Measurements from ENCODE around the gene MYO1D. TPM values are rescaled to one million over a fixed set of nuclear protein-coding genes. Genes with fewer than 3 reads are reported as not detected.

Gene MYO1D
- total RNA-seq, 1 donor from 2014 or later, result 27.7 TPM

DNA sequence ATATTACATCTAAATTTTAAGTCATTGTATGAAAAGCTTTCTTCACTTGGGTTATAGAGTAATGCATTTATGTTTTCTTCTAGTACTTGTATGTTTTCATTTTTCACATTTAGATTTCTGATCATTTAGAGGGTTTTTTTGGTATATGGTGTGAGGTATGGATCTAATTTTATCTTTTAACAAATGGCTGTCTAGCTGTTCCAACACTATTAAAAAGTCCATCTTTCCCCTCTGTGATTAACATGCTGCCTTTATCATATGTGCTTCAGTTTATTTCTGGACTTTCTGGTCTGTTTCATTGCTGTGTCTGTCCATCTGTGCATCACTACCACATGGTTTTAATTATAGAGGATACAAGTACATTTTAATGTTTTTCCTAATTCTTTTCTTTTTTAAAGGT lies 163.8 kb downstream of the MYO1D start:
- POLR2A ChIA-PET, result interaction anchor here (0.6 kb wide), 1 partner anchor 156 kb away, joined by 4 read pairs; no protein-coding TSS in a partner anchor
- no peak for DNase-seq
- ATAC-seq (ENCODE audit: low read depth), result no peak
- Mint-ChIP-seq H3K4me3 (no peak overlapping the region), H3K9me3 (no peaks in the 10 kb centered on the region), H3K4me1 (no peaks in the 10 kb centered on the region), H3K27ac (no peak overlapping the region), H3K36me3 (ENCODE audit: low read depth) (peaks cover 27% of the 10 kb centered on the region), H3K27me3 (no peaks in the 10 kb centered on the region)
- intact Hi-C loops (cut with micrococcal nuclease), result no loop called here
- TF ChIP-seq, protein P1, sequence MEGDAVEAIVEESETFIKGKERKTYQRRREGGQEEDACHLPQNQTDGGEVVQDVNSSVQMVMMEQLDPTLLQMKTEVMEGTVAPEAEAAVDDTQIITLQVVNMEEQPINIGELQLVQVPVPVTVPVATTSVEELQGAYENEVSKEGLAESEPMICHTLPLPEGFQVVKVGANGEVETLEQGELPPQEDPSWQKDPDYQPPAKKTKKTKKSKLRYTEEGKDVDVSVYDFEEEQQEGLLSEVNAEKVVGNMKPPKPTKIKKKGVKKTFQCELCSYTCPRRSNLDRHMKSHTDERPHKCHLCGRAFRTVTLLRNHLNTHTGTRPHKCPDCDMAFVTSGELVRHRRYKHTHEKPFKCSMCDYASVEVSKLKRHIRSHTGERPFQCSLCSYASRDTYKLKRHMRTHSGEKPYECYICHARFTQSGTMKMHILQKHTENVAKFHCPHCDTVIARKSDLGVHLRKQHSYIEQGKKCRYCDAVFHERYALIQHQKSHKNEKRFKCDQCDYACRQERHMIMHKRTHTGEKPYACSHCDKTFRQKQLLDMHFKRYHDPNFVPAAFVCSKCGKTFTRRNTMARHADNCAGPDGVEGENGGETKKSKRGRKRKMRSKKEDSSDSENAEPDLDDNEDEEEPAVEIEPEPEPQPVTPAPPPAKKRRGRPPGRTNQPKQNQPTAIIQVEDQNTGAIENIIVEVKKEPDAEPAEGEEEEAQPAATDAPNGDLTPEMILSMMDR (IDR thresholded peaks at IDR 0.05), result no peak
- CTCF ChIA-PET, result interaction anchor here (1.2 kb wide), 1 partner anchor 164 kb away, joined by 3 read pairs; no protein-coding TSS in a partner anchor

DNA sequence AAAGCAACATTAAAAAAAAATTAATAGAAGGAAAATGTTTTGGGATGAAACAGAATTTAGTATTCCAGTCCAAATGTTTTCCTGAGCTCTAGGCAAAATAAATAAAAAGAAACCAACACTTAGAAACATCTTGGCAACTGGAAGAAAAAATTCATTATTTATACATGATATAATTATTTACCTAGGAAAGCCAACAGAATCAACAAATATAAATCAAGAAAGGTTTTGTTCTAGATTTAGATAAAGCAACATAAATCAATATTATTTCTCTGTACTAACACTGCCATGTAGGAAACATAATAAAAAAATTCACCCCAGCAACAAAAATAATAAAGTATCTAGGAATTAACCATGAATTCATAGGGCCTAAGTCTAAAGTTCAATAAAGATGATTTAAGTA lies 167.4 kb downstream of the MYO1D start:
- Mint-ChIP-seq H3K27me3 (no peaks in the 10 kb centered on the region), H3K27ac (no peak overlapping the region), H3K4me1 (no peaks in the 10 kb centered on the region), H3K36me3 (ENCODE audit: low read depth) (peaks cover 20% of the 10 kb centered on the region), H3K9me3 (no peaks in the 10 kb centered on the region), H3K4me3 (no peak overlapping the region)
- ChIA-PET POLR2A (no interaction called here), CTCF (no interaction called here)
- ATAC-seq (ENCODE audit: low read depth) (no peak), DNase-seq (no peak)
- TF ChIP-seq, protein P1 (IDR thresholded peaks at IDR 0.05), result no peak
- intact Hi-C loops (cut with micrococcal nuclease), result no loop called here

DNA sequence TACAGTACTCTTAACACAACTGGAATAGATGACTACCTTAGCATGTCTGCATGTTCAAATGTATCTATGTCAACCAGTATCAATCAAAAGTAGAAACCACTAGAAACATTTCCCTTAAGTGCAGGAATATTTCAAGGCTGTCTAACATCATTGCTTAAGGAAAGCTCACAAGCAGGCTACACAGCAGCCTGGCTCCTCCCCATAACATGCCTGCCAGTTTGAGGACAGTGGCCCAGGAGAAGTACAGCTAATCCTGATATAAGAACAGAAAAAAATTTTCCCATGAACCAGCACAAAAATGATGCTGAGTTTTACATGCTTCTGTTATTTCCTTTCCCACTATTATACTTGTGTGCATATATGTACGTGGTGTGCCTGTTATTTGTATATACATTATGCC lies 175.1 kb downstream of the MYO1D start:
- intact Hi-C loops (cut with micrococcal nuclease), result no loop called here
- DNase-seq (no peak), ATAC-seq (ENCODE audit: low read depth) (no peak)
- TF ChIP-seq, protein P1 (IDR thresholded peaks at IDR 0.05), result no peak
- POLR2A ChIA-PET, result no interaction called here
- H3K27me3 Mint-ChIP-seq, result no peaks in the 10 kb centered on the region
- no peak overlapping the region for H3K27ac Mint-ChIP-seq
- H3K9me3 Mint-ChIP-seq, result no peaks in the 10 kb centered on the region
- CTCF ChIA-PET, result no interaction called here
- no peaks in the 10 kb centered on the region for H3K4me1 Mint-ChIP-seq
- H3K36me3 Mint-ChIP-seq (ENCODE audit: low read depth), result no peaks in the 10 kb centered on the region
- H3K4me3 Mint-ChIP-seq, result no peak overlapping the region

DNA sequence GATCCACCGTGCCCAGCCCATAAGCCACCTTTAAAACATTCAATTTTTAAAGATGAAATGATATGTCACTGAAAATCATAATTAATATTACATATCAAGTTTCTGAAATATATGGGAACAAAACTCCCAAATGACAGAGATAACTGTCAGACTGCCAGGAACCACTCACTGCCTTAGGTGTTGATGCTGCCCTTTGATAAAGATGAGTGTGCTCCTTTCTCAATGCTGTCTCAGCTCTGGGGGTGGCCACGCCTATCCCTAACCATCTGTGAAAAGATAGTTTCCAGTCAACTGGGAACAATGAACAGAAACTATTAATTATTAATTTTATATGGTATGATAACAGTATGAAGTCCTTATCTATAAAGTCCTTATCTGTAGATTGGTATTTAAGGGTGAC lies 177.7 kb downstream of the MYO1D start:
- ATAC-seq (ENCODE audit: low read depth) (no peak), DNase-seq (no peak)
- Mint-ChIP-seq H3K4me1 (no peaks in the 10 kb centered on the region), H3K27ac (no peak overlapping the region), H3K27me3 (no peaks in the 10 kb centered on the region), H3K4me3 (no peak overlapping the region), H3K36me3 (ENCODE audit: low read depth) (no peaks in the 10 kb centered on the region), H3K9me3 (no peaks in the 10 kb centered on the region)
- TF ChIP-seq, protein P1 (IDR thresholded peaks at IDR 0.05), result no peak
- ChIA-PET POLR2A (no interaction called here), CTCF (no interaction called here)
- intact Hi-C loops (cut with micrococcal nuclease), result no loop called here

DNA sequence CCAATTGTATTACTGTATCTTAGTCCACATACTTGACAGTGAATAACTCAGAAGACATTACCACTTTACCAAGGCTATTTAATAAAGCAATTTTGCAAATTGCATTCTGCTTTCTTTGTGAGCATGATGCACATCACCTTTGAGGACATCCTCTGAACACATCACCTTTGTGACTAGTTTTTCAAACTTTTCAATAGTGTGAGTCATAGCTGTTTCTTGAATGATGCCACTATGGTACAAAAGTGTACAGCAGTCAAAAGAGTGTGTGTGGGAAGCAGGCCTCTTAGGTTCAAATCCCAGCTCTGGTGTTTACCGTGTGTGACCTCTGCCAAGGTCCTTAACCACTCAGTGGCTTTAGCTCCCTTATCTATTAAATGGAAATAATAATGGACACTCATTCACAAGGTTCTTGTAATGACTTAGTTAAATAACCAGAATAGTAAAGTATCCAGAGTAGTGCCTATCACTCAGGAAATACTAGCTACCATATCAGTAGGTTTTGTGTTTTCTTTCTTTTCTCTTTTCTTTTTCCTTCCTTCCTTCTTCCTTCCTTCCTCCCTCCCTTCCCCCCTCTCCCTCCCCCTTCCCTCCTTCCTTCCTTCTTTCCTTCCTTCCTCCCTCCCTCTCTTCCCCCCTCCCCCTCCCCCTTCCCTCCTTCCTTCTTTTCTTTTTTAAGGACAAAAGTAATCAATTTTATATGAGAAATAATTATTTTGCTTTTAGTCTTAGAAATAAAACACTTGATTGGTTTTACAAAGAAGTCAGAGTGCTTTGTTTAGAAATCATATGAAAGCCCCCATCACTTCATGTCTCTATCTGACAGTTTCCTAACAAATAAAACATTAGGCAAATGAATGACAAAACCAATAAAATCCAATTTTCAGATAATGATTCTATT lies 178.9 kb downstream of the MYO1D start:
- no peaks in the 10 kb centered on the region for H3K36me3 Mint-ChIP-seq (ENCODE audit: low read depth)
- no peaks in the 10 kb centered on the region for H3K27me3 Mint-ChIP-seq
- intact Hi-C loops (cut with micrococcal nuclease), result no loop called here
- H3K4me3 Mint-ChIP-seq, result no peak overlapping the region
- no peaks in the 10 kb centered on the region for H3K9me3 Mint-ChIP-seq
- DNase-seq, result no peak
- ChIA-PET CTCF (no interaction called here), POLR2A (no interaction called here)
- ATAC-seq (ENCODE audit: low read depth), result no peak
- no peak overlapping the region for H3K27ac Mint-ChIP-seq
- H3K4me1 Mint-ChIP-seq, result no peaks in the 10 kb centered on the region
- TF ChIP-seq, protein P1 (IDR thresholded peaks at IDR 0.05), result no peak

Measured in activated B cell treated with CpG ODN at 0.5 μM for 24 hours (primary cell).